Left ventricle myocardium inferior (tissue), 1 donor: Measurements from ENCODE around the gene KLK3. TPM values are rescaled to one million over a fixed set of nuclear protein-coding genes. Genes with fewer than 3 reads are reported as not detected.

Source experiments
- DNase-seq: peaks from one replicate; pipeline ENCODE4 v3.0.0-alpha.2; 2020
- H3K27ac ChIP-seq: fragments of 200-600 bp; replicated peaks from 2 replicates; pipeline ENCODE4 v1.8.0; 2021
- H3K27me3 ChIP-seq: fragments of 200-600 bp; 2 replicates; pipeline ENCODE4 v1.8.0; 2021; ENCODE audit warnings: low read depth
- H3K36me3 ChIP-seq: fragments of 200-600 bp; 2 replicates; pipeline ENCODE4 v1.8.0; 2021
- H3K4me1 ChIP-seq: fragments of 200-600 bp; 2 replicates; pipeline ENCODE4 v1.8.0; 2021
- H3K4me3 ChIP-seq: fragments of 200-600 bp; 2 replicates; pipeline ENCODE4 v1.8.0; 2021; ENCODE audit warnings: mild to moderate bottlenecking, moderate library complexity
- H3K9me3 ChIP-seq: fragments of 200-600 bp; replicated peaks from 2 replicates; pipeline ENCODE4 v1.8.0; 2021
- intact Hi-C: fragments of 100-400 bp; cut with micrococcal nuclease; formaldehyde crosslinking; loops from one replicate; pipeline ENCODE4 v1.11.0; 2022
- total RNA-seq: library from RNA; stranded (reverse); fragmentation: NEBNext Ultra II Directional; extraction: Animal tissue kit (Norgen Biotek cat#: 25700); gene quantifications from one replicate; pipeline ENCODE4 v1.2.1, GENCODE V29; 2021
- TF ChIP-seq, protein P1 (sequence below): fragments of 200-600 bp; IDR thresholded peaks from 2 replicates; pipeline ENCODE4 v1.8.0; 2021; ENCODE audit warnings: antibody characterized with exemption, mild to moderate bottlenecking, borderline replicate concordance
- donor health status: DM: no; HTN: yes; CAD: no; lungs with severe emphysema.

KLK3 gene
- total RNA-seq, 1 donor from 2014 or later = not detected

GRCh38 chr19:50827476-50827875 lies 27.2 kb upstream of the KLK3 start:
- H3K27ac ChIP-seq = no peak overlapping the region
- intact Hi-C loops = no loop called here

DNA sequence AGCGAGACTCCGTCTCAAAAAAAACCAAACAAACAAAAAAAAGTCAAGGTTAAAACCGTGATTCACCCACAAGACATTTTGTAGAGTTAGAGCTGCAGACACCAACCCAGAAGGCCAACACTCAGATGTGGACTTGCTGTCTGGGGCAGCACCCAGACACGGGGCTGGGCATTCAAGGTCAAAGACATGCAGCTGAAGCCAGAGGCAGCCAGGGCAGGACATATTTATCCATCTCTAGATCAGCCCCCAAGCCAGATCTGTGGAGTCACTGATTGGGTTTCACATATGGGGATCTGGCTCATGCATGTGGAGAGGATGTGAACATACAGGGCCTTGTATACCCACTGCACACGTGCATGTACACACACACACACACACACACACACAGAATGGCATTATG lies 24.9 kb upstream of the KLK3 start:
- Histone ChIP-seq H3K36me3 (no peaks in the 10 kb centered on the region), H3K27ac (no peak overlapping the region), H3K9me3 (no peaks in the 10 kb centered on the region), H3K4me3 (no peak overlapping the region), H3K27me3 (peaks cover 93% of the 10 kb centered on the region), H3K4me1 (no peaks in the 10 kb centered on the region)
- intact Hi-C loops = no loop called here
- TF ChIP-seq, protein P1, sequence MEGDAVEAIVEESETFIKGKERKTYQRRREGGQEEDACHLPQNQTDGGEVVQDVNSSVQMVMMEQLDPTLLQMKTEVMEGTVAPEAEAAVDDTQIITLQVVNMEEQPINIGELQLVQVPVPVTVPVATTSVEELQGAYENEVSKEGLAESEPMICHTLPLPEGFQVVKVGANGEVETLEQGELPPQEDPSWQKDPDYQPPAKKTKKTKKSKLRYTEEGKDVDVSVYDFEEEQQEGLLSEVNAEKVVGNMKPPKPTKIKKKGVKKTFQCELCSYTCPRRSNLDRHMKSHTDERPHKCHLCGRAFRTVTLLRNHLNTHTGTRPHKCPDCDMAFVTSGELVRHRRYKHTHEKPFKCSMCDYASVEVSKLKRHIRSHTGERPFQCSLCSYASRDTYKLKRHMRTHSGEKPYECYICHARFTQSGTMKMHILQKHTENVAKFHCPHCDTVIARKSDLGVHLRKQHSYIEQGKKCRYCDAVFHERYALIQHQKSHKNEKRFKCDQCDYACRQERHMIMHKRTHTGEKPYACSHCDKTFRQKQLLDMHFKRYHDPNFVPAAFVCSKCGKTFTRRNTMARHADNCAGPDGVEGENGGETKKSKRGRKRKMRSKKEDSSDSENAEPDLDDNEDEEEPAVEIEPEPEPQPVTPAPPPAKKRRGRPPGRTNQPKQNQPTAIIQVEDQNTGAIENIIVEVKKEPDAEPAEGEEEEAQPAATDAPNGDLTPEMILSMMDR = no peak
- no peak for DNase-seq

More at GRCh38 chr19:50827476-50827875, 27.2 kb upstream of the KLK3 start:
- H3K9me3 ChIP-seq = no peaks in the 10 kb centered on the region
- H3K4me3 ChIP-seq = no peak overlapping the region
- TF ChIP-seq, protein P1 = no peak
- H3K27me3 ChIP-seq = peaks cover 94% of the 10 kb centered on the region
- no peak for DNase-seq
- no peaks in the 10 kb centered on the region for H3K4me1 ChIP-seq
- H3K36me3 ChIP-seq = no peaks in the 10 kb centered on the region

DNA sequence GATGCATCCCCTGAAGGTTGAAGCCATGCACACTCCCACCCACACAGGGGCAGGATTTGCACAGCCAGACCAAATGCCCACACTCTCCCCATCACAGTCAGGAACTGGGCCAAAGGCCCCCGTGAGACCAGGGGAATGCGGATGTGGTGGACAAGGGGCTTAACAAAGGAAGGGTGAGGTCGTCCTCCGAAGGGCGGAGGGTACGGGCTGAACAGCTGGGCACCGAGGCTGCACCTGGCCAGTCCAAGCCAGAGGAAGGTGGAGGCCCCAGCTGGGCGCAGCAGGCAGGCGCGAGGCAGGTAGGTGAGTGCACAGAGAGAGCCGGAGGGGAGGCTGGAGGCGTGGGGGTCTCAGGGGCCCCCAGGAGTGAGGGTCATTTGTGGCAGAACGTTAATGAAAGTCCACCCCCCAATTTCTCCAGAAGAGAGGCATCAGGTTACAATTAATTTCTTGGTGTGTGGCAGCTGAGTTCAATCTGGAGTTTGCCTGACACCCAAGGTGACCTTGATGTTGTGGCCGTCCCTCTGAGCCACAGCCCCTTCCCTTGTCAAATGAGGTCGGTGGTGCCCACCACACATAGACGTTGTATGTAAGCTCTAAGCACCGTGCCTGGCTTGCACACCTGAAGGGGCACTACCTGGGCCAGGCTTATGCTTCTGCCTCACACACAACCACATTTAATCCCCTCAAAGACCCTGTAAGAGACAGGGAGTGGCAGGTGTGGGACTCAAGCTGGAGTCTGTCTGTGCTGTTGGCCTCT lies 24.3 kb upstream of the KLK3 start:
- TF ChIP-seq, protein P1 = no peak
- intact Hi-C loops = no loop called here
- Histone ChIP-seq H3K27me3 (peaks cover 93% of the 10 kb centered on the region), H3K9me3 (no peaks in the 10 kb centered on the region), H3K27ac (no peak overlapping the region), H3K36me3 (no peaks in the 10 kb centered on the region), H3K4me3 (no peak overlapping the region), H3K4me1 (peaks cover 4% of the 10 kb centered on the region)
- DNase-seq = no peak

DNA sequence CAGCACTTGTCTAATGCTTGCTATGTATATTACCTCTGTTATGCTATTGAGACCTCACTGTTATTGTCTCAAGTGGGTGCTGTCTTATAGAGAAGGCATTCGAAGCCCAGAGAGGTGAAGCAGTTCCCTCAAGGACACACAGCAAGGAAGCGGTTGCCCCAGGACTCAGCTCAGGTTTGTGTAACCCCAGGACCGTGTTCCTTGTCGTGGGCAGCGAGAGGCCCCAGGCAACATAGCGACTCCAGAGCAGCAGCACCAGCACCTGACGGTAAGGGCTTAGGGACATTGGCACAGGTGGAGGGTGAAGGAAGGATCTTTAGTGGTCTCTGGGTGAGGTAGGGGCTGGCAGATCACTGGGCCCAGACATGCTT lies 23.7 kb upstream of the KLK3 start:
- H3K4me1 ChIP-seq = peaks cover 9% of the 10 kb centered on the region
- H3K4me3 ChIP-seq = no peak overlapping the region
- DNase-seq = no peak
- H3K27ac ChIP-seq = no peak overlapping the region
- H3K36me3 ChIP-seq = no peaks in the 10 kb centered on the region
- intact Hi-C loops = no loop called here
- peaks cover 93% of the 10 kb centered on the region for H3K27me3 ChIP-seq
- H3K9me3 ChIP-seq = no peaks in the 10 kb centered on the region
- TF ChIP-seq, protein P1 = no peak

DNA sequence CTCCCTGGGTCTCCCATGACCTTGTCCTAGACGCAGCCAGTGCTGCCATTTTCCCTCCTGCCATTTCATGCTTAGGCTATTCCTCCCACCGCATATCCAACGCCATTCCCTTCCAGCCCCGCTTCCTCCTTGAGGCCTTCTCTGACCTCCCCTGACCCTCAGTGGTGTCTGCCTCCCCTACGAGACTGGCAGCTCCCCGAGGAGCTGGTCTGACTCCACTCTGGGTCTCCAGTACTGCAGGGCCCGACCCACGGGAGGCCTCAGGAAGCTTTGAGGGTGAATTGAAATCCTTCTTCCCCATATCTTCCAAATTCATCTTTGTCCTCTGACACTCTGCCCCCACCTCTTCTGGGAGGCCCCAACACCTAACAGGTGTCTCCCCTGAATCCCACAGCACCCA lies 22.0 kb upstream of the KLK3 start:
- H3K4me3 ChIP-seq = no peak overlapping the region
- no peaks in the 10 kb centered on the region for H3K36me3 ChIP-seq
- intact Hi-C loops = no loop called here
- TF ChIP-seq, protein P1 = no peak
- DNase-seq = no peak
- H3K4me1 ChIP-seq = peaks cover 12% of the 10 kb centered on the region
- peaks cover 93% of the 10 kb centered on the region for H3K27me3 ChIP-seq
- no peak overlapping the region for H3K27ac ChIP-seq
- no peaks in the 10 kb centered on the region for H3K9me3 ChIP-seq
